Endothelial cell of hepatic sinusoid (primary cell): ENCODE results near the gene AHRR.

Experiments
- in situ Hi-C: cut with HindIII; loops from 2 replicates; pipeline ENCODE4 v1.10.0; 2017; ENCODE audit warnings: low sequenced_read_pairs

Gene AHRR

DNA sequence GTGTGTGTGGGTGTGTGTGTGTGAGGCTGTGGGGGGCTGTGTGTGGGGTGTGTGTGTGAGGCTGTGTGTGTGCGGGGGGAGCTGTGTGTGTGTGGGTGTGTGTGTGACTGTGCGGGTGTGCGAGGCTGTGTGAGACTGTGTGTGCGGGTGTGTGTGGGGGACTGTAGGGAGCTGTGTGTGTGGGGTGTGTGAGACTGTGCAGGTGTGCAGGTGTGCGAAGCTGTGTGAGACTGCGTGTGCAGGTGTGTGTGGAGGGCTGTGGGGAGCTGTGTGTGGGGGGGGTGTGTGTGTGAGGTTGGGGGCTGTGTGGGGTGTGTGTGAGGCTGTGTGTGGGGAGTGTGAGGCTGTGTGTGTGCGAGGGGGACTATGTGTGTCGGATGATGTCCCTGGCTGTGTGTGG, 23.2 kb downstream of the AHRR start:
- in situ Hi-C loops, result loop anchor here (10.0 kb wide), 1 partner anchor 80 kb away; no protein-coding TSS in a partner anchor

DNA sequence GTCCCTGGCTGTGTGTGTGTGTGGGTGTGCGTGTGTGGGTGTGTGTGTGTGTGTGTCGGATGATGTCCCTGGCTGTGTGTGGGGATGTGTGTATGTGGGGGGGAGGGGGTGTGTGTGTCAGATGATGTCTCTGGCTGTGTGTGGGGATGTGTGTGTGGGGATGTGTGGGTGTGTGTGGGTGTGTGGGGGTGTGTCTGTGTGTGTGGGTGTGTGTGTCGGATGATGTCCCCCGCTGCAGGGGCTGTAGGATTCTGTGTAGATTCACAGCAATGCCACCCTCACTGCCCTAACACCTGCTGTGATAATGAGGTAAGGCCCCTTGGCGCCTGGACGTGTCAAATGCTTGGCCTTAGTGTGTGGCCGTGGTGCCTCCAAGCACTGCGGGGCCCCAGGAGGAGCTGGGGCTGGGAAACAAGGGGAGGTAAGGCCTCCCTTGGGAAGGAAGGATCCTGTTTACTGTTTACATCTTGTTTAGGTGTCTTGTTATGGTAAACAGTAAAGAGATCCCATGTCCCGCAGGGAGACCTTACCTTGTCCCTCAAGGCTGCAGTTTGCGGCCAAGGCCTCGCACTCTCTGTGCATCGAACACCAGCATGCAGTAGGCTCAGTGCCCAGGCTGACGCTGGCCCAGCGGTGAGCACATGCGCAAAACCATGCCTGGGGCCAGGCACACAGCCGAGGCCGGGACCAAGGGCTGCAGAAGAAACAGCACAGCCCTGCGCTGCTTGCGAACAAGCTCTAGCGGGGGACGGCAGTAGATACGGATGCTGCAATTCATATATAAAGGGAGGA, 24.1 kb downstream of the AHRR start:
- in situ Hi-C loops, result loop anchor here (10.0 kb wide), 1 partner anchor 79 kb away; no protein-coding TSS in a partner anchor

GRCh38 chr5:346229-346935, 24.9 kb downstream of the AHRR start:
- in situ Hi-C loops, result loop anchor here (10.0 kb wide), 1 partner anchor 78 kb away; no protein-coding TSS in a partner anchor

- in situ Hi-C loops, result loop anchor here (10.0 kb wide), 1 partner anchor 77 kb away; no protein-coding TSS in a partner anchor
These were observed 26.3 kb downstream of the AHRR start for GRCh38 chr5:347712-348284.

GRCh38 chr5:348726-349125, 27.2 kb downstream of the AHRR start:
- in situ Hi-C loops, result loop anchor here (10.0 kb wide), 1 partner anchor 76 kb away; no protein-coding TSS in a partner anchor

DNA sequence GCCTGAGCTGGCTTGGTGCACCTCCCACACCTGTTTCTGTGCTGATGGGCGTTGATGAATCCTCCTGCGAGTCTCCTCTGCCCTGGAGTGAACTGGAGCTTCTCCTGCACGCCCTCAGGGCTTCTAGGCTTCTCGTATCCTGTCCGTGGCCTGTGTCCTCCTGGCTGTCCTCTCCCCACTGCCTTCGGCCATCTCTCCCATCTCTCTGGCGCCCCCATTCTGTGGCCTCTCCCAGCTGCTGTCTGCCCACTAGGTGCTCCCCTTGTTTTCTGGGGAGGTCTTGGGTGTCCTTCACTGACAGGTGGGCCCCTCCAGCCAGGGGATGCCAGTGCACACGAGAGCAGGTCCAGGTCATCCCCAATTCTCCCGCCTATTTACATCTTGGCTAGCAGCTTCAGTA, 28.8 kb downstream of the AHRR start:
- in situ Hi-C loops, result no loop called here

- in situ Hi-C loops, result no loop called here
These were observed 29.8 kb downstream of the AHRR start for GRCh38 chr5:351084-351920.

GRCh38 chr5:351921-352245, 30.4 kb downstream of the AHRR start:
- in situ Hi-C loops, result no loop called here

- in situ Hi-C loops, result no loop called here
These were observed 31.4 kb downstream of the AHRR start for GRCh38 chr5:352639-353611.

DNA sequence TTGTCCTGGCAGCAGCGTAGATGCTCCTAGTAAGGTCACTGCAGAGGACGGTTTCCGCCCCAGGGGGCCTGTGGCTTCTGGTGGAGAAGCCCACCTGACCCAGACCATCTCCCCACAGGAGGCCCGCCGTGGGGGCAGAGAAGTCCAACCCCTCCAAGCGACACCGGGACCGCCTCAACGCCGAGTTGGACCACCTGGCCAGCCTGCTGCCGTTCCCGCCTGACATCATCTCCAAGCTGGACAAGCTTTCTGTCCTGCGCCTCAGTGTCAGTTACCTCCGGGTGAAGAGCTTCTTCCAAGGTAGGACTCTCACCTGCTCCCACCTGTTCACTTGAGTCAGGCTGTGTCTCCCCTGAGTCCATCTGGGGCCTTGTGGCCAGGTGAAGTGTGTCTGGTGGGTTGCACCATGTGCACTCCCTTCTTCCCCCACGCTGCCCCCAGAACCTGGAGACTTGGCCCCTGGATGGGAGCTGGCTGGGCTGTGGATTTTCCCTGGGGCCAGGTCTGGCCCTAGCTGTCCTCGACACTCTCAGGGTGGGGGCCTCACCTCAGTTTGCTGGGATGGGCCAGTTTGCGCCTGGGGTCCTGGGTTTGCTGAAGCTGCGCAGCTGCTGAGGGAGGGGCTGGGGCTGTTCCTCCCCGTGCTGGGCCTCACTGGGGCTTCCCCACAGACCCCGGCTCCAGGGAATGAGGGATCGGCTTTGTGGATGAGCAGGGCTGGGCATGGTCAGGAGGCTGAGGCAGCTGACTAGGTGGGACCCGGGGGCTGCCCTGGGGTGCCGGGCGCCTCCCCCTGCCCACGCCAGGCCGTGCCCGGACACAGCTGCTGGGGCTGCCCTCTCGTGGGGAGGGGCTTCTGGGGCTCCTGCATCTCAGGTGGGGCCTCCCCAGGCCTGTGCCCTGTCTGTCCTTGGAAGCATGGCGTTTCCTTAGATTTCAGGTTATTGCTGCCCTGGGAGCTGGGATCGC, 32.4 kb downstream of the AHRR start:
- in situ Hi-C loops, result no loop called here

- in situ Hi-C loops, result no loop called here
These were observed 33.3 kb downstream of the AHRR start for GRCh38 chr5:354581-355378.

GRCh38 chr5:355379-355935, 33.9 kb downstream of the AHRR start:
- in situ Hi-C loops, result no loop called here

- in situ Hi-C loops, result no loop called here
These were observed 34.4 kb downstream of the AHRR start for GRCh38 chr5:355958-356357.

DNA sequence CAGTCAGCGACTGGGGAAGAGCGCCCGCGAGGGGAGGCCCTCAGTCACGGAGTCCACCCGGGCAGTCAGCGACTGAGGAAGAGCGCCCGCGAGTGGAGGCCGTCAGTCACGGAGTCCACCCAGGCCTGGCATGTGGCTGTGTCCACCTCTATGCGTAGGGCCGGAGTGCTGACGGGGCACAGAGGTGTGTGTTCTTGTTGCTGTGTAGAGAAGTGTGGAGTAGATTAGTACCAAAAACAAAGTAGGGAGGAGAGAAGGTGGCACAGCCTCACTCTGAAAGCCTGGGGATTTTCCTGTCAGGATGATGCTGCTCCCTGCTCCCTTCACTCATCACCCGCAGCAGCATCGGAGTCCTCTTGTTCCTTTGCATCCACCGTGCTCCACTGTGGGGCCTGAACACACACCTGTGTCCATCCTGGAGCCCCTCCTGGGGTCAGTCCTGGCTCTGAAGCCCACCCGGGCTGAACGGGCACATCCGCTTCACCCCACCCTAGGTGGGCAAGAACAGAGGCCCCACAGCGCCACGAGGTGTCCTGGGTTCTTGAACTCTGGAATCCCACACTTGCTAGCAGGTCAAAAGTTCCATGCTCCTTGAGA, 37.9 kb downstream of the AHRR start:
- in situ Hi-C loops, result no loop called here

DNA sequence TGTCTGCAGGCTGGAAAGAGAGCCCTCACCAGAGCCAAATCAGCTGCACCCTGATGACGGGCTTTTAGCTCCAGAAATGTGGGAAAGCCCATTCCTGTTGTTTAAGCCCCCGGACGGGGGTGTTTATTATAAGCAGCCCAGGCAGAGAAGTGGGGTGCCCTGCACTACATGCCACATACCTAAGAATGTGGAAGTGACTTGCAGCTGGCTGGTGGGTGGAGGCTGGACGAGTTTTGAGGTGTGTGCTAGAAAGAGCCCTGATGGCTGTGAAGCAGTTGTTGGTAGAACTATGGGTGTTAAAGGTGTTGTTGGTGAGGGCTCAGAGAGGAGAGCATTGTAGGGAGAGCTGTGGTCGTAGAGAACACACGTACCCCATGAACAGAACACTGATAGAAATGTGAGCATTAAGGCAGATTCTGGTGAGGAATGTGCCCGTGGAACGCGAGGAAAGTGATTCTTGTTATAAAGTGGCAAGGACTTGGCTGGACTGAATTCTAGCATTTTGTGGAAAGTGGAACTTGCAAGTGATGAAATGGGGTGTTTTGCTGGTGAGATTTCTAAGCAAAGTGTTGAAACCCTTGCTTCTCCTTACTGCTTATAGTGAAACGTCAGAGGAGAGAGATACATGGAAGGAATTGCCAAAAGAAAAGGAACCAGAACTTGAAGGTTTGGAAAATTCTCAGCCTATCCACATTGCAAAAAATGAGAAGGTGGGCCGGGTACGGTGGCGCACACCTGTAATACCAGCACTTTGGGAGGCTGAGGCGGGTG, 38.9 kb downstream of the AHRR start:
- in situ Hi-C loops, result no loop called here

DNA sequence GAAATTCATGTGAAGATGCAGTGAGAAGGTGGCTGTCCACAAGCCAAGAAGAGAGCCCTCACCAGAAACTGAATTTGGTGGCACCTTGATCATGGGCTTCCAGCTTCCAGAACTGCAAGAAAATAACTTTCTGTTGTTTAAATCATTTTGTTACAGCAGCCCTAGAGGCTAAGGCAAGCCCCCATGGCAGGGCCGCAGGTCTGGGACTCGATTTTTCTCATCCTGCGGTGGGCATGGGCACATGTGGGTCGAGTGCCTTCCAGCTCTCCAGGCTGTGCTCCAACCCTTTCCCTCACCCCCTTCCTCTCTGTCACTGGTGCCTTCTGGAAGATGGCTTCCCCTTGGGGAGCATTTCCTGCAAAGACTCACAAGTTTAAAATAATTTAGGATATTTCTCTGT, 40.7 kb downstream of the AHRR start:
- in situ Hi-C loops, result no loop called here
